Islet precursor cell (in vitro differentiated cells): ENCODE measurements around the gene LPP.
"Not testable (repeated sequence)": the region's sequence is repeated elsewhere in the genome, so short reads cannot be mapped to it uniquely, and the experiment has no call there.

Experiments used
- DNase-seq: peaks from one replicate; pipeline ENCODE4 v3.0.0-alpha.2; 2018

LPP gene

DNA sequence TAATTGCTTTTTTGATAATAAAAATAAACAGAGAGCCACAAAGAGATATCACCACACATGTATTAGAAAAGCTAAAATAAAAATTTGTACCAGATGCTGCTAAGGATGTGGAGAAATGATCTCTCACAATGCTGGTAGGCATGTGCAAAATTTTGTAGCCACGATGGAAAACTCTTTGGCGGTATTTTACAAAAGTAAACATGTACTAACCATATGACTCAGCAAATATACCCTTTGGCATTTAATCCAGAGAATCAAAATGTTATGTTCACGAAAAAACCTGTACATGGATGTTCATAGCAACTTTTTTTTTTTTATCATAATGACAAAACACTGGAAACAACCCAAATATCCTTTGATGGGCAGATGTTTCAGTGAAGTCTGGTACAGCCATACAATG, 261.2 kb downstream of the LPP start:
- no peak for DNase-seq

DNA sequence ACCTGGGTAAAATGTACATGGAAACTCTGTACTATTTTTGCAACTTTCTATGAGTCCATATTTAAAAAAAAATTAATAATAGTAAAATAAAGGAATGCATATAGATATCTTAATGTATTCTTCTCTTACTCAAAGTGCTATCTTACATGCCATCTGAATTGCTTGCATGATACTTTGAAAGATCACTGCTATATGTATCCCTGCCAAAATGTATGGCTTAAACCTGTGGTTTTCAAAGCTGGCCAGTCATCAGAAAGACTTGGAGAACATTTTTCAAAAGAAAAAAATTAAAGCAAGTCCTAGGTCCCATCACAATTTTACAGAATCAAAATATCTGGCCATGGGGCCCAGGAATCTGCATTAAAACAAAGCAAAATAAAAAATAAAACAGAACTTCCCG, 262.1 kb downstream of the LPP start:
- no peak for DNase-seq

DNA sequence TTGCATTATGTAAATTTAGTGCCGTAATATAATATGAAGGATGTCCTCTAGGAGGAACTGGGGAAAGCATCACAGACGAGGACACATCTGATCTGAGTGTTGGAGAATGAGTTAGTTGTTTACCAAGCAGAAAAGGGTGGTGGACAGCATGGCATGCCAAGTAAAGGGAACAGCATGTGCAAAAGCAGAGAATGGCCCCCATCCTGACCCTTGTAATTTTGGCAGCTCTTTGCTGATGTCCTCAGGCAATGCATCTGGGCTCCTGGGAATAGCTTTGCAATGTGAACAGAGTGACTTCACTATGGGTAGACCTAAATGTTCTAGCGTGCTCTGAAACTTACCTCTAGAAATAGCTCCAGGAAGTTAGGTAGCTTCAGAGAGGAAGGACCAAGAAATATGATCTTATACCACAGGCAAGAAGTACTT, 263.3 kb downstream of the LPP start:
- DNase-seq, result no peak

DNA sequence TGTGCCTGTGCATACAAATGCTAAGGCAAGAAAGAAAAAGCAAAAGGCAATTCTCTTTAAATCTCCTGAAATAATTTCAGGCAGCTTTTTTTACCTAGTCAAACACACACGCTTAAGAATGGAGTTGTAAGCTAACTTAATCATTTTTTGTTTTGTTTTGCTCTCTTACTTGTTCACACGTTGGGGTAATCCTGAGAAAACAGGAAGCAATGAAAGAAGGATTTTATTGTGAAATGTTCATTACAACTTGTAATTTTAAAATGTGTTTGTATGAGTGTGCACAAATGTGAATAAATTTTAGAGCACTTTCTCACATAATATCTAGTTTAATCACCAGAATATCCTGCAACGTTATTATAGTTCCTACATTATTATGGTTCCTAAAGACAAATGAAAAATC, 263.8 kb downstream of the LPP start:
- DNase-seq, result no peak

DNA sequence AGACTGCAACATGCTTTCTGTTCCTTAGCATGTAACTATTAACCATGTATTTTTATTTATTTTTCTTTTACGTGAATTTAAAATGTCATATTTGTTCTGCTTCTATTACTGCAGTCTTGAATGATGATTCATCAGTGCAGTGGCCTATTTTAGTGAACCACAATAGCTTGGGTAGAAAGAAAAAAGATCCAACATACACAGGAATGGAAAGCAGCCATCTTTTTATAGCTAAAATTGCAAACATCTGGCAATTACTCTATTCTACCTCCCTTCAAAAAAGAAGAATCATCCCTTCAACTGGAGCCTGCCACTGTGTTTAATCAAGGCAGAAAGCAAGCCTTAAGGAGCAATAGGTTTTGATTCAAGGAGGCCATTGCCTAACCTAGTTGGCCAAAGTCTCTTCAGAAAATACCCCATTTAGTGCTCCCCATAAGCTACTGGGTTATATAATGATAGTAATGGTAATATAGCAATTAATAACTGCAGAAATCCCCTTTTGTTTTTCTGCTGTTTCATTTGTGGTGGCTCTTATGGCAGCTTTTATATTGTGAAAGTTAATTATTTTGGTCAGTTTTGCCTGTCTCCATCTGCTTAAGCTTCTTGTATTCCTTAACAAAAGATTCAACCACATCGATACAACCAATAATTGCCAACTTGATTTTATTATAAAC, 267.3 kb downstream of the LPP start:
- no peak for DNase-seq

DNA sequence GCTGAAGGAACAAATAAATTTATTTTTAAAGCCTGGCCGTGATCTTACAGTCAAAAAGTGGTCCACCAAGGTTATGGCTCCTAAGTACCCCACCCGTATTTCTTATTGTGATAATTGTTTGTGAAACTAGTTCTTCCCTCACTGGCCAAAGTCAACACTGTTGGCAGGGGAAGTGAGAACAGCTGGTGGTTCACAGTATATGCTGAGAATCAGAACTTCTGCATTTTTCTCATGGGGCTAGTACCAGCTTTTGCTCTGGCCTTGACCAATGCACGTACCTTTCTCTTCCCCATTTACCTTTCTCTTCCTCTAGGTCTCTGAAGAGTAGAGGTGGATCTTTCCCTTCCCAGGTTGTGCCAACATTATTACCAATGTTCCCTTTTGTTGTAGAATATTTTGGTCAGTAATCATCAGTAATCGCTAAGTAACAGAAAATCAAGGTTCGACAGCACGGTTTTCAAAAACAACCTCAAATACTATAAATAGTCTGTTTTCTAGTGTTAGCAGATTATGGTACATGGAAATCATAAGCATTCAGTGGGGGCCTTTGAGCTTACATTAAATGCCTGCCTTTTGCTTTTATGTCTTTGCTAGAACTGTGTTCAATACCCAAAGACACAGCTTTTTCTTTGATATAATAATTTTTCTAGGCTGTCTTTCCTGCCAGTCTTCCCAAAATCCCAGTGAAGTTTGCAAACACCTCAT, 268.0 kb downstream of the LPP start:
- no peak for DNase-seq

DNA sequence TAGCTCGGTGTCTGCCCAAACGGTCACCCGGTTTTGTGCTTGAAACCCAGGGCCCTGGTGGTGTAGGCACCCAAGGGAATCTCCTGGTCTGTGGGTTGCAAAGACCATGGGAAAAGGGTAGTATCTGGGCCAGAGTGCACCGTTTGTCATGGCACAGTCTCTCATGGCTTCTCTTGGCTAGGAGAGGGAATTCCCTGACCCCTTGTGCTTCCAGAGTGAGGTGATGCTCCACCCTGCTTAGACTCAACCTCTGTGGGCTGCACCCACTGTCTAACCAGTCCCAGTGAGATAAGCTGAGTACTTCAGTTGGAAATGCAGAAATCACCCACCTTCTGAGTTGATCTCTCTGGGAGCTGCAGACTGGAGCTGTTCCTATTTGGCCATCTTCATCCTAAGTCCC, 274.0 kb downstream of the LPP start:
- DNase-seq, result not testable (repeated sequence)

DNA sequence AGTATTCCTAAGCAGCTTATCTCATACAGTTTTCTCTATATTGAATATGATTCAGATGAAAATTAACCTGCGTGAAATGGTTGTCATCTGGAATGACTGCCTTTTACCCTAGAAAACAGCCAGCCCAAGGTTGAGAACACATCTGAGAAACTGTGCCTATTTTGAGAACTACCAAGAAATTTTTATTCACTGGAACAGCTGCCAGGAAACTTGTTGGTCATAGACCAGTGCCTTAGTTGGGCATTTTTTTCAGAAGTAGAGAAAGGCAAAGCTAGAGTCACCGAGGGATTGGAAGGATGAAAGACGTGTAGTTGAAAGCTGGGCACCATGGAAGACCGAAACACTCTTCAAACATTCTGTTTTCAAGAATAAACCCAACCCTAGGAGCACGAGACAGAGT, 277.1 kb downstream of the LPP start:
- DNase-seq, result no peak

DNA sequence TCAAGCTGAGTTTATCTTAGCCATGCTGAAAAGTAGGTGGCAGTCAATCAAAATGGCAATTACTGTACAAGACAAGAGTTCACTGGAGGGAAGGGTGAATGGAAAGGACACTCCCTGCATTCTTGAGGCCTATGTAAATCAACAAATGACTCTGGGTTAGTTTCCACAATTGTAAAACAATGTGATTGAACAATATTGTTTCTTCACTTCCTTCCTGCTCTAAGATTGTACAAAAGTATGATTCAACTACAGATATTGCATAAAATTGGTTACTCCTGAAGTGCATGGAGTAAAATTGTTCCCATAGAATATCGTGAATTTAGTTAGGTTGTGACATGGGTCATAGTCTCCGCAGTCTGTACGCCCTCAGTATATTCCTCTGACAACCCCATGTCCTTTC, 277.6 kb downstream of the LPP start:
- no peak for DNase-seq

DNA sequence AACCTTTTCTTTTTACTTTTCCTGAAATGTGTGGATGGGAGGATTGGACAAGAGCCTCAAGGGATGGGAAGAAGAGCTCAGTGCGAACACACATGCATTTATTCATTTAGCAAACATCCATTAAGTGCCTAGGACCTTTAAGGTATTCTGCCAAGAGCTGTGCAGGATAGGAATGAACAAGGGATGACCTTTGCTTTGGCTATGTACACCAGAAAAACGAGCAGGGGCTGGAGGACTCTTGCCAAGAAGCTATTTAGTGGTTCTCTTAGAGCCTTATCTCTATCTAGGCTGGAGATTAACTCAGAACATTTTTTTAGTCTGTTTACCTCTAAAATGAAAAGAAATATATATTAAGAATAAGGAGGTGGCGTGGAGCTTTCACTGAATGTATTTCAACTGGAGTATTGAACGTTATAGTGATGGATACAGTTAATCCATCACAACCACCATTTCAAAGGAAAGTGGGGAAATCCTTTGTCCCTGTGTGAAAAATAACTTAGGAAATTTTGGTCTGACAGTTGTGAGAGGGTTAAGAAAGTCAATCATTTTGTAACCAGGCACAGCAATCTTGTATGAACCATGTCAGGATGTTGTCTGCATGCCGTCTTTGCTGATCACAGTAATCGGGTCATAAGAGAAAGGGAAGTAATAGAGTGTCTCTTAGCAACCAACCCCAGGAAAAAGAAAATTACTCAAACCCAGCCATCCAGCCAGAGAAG, 279.0 kb downstream of the LPP start:
- DNase-seq, result no peak

DNA sequence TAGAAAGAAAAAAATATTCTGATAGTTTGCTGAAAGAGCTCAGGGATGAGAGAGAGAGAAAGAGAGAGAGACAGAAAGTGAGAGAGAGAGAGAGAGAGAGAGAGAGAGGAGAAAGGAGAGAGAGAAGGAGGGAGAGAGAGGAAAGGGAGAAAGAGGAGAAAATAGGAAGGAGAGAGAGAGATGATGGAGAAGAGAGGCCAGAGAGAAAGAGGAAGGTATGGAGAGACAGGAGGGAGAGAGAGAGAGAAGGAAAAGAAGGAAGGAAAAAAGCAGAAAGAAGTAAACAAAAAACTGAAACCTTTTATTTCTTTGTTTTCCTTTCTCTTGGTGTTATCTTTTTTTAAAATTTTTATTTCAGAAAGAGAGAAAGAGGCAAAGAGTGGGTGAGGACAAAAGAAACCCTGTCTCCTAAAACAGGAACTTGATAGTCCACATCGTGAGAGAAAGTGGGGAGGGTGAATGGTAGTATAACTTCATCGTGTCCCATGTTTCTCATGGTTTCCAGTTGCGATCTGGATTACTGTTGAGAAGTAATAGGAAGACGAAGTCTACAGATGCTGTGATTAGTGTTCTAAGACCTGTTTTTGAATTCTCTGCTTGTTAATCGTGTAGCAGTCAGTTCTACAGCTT, 279.7 kb downstream of the LPP start:
- DNase-seq, result no peak

DNA sequence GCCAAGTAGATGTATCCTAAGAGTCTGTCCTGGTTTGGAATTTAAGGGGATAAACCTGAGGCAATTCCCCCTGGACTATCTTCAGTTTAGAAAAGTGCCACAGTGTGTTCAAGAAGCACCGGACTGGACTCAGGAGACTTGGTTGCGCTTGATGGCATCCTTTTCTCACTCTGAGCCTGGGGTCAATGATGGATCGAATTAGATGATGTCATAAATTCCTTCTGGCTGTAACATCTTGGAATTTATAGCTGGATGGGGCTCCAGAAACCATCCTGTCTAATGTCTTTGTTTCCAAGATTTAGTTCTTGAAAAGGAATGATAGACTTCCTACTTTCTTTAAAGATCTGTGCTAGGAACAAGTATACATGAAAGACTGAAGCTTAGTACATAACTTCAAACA, 280.6 kb downstream of the LPP start:
- DNase-seq, result no peak

DNA sequence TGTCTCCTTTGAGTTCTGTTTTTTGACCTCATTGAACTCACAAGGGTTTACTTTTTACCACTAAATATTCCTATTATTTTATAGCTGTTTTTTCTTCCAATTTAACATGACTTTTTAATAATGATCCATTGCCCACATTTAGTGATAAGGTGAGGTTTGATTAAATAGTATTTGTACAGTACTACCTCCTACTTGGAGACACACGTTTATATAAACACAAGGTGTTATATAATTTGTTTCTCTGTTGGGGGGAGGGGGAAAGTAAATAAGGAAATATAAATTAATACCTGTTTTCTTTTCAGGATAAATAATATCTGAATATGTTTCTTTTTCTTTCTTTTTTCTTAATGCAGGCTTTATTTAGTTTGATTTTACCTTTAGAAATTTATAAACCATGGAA, 281.3 kb downstream of the LPP start:
- no peak for DNase-seq

DNA sequence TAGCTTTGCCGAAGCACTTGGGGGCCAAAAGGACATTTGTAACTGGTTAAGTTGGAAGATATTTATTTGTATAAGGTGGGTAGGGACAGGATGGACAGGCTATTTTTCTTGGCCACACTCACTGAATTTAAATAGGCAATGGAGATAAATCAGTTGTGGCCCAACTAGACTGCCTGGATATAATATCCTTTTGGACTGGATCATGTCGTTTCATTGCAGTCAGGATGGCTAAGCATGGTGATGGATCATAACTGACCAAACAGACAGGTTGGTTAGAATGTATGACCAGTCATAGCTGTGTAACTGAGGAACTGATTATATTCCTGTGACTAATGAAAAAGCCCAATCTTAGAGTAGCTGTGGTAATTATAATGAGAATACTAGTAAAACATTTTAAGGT, 284.0 kb downstream of the LPP start:
- no peak for DNase-seq

DNA sequence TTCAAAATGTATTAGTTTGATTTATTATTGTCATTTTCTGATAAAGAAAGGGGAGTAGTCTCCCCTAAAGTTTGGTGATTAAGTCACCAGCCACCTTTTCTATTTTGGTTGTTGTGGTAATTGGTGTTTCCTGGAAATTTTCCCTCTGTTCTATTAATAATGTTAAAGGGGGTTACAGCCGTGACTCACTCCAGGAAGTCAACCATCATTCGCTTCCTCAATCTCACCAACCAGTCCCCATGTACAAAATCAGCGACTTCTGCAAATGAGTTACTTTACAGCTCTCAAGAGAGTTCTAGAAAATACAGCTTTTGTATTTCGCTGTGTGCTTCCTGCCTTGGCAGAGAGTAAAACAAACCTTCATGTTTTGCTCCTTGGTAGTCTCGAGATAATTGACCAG, 285.1 kb downstream of the LPP start:
- no peak for DNase-seq

DNA sequence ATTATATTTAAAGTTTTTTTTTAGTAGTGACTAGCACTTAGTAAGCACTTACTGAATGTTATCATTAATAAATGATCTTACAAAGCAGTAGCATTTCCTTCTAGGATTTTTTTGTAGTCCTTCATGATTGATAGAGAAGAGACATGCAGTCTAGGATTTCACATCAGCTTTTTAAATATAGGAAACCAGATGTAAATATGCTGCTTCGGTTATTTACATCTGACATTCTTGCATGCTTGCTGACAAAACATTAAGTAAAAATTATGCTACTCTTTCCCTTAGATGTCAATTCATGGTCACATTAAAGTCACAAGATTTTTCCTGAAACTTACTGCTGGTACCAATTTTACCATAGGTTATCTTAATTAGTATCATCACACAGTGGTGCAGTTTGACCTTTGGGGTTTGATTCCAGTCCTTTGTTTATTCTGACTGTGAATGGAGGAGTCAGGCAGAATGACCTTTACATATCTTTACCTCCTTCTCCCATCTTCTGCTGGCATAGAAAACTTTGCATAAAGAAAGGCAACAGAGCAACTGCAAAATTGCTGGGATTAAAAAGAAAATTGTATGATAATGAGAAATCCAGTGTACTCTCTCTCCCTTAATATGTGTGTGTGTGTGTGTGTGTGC, 286.5 kb downstream of the LPP start:
- DNase-seq, result no peak

DNA sequence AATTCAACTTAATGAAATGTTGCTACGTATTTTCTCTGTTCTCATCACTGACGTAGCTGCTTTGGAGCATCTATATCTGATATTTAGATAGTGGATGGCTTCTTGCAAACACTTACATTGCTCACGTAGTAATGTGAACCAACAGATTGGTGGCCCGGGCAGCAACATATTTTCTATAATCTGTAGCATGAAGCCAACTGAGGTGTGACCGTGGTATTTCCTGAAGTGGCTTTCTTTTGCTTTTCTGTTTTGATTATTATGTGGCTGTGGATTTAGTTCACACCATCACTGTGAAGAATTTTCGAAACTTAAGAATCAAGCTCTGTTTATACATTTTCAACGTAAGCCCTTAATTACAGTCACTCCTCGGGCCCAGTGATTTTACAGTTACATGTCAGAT, 288.5 kb downstream of the LPP start:
- no peak for DNase-seq

DNA sequence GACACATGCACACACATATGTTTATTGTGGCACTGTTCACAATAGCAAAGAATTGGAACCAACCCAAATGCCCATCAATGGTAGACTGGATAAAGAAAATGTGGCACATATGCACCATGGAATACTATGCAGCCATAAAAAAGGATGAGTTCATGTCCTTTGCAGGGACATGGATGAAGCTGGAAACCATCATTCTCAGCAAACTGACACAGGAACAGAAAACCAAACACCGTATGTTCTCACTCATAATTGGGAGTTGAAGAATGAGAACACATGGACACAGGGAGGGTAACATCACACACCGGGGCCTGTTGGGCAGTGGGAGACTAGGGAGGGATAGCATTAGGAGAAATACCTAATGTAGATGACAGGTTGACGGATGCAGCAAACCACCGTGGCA, 291.2 kb downstream of the LPP start:
- not testable (repeated sequence) for DNase-seq

DNA sequence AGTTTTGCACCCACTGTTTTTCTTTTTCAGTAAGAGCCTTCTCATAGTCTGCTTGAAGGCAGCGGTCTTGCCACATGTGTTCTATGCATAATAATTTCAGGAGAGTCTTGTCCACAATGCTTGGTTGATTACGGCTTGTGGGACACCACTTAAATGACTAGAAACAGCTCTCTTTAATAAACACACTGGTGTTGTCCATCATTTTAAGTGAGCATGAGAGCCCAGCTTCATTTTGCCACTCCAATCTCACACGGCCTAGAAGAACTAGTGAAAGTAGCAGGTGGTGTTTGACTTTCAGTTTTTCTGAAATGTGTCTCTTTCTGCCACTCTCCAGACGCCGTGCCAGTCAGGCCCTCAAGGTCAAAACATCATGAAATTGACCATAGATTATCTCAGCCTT, 292.1 kb downstream of the LPP start:
- no peak for DNase-seq

DNA sequence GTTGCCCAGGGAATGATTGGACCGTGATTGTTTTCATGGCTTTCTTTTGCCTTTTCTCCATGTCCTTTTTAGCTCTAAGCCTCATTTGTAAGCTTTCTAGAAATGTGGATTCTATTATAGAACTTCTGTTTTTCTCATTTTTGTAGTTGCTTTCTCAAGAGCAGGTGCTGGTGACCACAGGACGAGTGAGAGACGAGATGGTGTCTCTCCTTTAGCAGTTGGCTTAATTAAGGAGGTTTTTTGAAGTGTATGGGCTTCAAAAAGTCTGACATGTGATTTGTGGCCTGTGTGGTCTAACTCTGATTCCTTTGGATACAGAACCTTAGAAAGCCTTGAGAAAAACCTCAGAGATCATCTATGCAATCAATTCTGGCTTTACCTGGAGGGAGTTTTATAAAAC, 292.8 kb downstream of the LPP start:
- no peak for DNase-seq

DNA sequence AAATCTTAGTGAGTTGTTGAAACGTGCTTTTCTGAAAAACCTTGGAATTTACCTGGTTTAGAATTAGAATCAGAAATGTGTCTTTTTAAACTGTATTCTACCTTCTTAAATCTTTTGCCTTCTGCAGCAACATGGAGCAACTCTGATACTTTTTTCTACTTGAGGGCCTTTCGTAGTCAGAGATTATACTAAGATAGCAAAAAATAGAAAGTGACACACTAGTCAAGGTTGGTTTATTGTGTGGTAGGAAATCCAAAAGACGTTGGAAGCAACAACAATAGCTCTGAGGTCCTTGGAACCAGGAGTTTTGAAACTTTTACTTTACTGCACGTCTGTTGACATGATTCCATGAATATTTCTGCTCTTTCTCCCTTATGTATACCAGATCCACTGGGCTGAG, 294.9 kb downstream of the LPP start:
- DNase-seq, result no peak

DNA sequence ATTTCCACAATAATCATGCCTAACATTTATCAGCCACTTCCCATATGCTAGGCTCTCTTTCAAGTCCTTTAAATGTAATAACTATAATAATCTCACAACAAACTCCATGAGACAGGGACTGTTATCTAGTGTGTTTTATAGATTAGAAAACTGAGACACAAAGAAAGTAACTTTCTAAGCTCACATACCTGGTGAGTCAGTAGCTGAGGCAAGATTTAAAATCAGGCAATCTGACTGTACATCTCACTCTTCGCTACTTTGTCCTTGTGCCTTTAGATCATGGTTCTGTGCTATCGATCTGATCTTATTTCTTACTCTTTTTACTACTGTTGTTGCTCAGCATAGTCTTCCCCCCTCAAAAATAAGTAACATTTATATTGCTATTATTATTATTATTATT, 295.5 kb downstream of the LPP start:
- no peak for DNase-seq

DNA sequence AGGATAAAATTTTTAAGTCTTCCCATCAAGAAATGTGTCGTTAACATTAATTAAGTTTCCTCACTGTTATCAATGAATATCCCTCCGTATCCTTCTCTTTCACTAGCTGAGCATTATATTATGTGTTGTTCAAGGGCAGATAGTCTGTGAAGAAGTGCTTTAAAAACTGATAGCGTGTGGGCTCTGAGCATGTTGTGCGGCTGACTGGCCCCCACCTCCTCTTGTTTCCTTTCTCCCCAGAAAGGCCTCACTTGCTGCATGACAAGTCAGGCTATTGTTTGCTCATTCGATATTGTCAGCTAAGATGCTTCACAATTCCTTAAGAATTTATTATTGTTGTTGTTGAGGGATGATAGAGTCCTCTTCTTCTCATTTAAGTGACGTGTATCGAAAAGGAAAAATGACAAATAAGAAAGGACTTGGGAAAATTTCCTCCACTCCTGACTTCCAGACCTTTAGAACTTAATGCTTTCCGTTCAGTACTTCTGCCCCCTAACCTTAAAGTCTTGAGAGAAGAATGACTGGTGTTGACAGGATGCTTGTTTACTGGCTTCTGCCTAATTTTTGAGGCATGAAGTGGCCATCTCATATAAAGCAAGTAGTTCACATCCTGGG, 298.3 kb downstream of the LPP start:
- no peak for DNase-seq
